Amniotic stem cell (primary cell): ENCODE results near the gene RPS15.
A peak's percentile ranks its signal among the peaks of the same experiment; 100 is the strongest.
"Not testable (repeated sequence)": the region's sequence is repeated elsewhere in the genome, so short reads cannot be mapped to it uniquely, and the experiment has no call there.

ENCODE experiments used
- DNase-seq: peaks from one replicate; lab custom pipeline; 2025; lab: John Stamatoyannopoulos, UW

RPS15 gene

DNA sequence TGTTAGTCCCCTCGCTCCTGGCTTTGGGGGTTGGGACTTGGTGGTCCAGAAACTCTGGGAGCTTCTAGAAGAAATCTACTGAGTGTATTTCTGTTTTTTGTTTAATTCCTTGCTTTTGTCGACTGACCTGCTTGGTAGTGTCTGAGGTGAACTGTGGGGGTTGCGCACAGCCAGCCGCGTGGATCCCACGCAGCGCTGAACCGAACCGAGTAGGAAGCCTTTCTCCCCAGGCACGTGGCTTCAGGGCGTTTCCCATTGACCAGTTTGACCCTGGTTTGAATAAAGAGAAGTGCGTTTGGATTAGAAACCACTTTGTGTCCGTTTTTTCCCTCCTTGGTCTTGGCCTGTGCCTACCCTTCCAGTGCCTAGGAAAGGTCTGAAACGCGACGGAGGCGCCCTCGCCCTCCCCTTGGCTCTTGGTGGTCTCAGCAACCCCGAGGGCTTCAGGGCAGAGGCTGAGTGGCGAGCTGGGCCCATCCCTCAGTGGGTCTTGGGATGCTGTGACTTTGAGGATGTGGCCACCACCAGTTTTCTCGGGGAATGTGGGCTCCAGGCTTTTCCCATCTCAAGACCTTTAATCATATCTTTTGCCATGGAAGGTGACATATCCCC, 2.7 kb upstream of the RPS15 start:
- DNase-seq: no peak

DNA sequence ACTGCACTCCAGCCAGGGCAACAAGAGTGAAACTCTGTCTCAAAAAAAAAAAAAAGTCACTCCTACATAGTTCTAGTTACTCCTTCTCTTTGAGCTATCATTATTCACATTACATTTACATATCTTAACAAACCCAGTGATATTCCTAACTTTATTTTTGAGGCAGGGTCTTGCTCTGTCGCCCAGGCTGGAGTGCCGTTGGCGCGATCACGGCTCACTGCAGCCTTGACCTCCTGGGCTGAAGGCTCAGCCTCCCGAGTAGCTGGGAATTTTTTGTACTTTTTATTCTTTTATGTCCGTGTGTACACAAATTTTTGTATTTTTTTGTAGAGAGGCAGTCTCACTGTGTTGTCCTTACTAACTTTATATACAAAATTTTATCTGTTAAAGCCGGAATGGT, 587 bp upstream of the RPS15 start:
- no peak for DNase-seq

DNA sequence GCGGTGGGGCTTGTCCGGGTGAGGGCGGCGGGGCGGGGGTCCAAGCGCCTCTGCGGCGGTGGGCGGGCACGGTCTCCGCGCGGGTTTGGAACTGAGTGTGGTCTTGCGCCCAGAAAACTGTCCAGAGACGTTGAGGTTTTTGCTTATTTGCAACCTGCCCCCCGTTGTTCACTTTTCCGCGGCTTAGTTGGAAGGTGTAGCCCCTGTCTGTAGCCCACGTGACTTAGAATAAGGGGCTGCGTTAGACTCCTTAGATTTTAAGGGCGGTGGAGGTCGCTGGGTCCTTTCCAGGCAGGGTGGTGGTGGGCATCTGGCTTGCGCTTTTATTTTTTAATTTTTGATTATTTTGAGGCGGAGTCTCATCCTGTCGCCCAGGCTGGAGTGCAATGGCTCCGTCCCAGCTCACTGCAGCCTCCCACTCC, 748 bp downstream of the RPS15 start:
- no peak for DNase-seq

DNA sequence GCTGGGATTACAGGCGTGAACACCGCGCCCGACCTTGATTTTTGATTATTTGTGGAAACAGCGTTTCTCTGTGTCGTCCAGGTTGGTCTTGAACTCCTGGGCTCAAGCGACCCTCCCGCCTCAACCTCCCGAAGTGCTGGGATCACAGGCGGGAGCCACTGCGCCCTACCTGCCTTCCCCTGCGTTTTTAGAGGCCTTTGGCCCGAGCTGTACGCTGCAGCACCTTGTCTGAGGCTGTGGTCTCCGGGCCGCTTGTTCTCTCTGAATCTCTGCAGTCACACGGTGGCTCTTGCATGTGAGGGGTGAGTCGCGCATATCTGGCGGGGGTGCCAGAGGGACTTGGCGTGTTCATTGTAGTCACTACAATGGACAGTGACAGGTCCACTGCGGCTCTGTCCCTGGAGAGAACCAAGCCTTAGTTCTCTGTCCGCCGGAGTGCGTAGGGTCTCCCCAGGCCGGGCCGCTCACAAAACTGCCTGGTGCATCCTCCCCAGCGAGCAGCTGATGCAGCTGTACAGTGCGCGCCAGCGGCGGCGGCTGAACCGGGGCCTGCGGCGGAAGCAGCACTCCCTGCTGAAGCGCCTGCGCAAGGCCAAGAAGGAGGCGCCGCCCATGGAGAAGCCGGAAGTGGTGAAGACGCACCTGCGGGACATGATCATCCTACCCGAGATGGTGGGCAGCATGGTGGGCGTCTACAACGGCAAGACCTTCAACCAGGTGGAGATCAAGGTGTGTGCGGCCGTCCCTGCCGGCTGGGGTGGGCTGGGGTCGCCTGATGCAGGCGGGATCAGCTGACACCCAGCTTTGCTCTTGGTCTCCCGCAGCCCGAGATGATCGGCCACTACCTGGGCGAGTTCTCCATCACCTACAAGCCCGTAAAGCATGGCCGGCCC, 1.6 kb downstream of the RPS15 start:
- DNase-seq: not testable (repeated sequence)

DNA sequence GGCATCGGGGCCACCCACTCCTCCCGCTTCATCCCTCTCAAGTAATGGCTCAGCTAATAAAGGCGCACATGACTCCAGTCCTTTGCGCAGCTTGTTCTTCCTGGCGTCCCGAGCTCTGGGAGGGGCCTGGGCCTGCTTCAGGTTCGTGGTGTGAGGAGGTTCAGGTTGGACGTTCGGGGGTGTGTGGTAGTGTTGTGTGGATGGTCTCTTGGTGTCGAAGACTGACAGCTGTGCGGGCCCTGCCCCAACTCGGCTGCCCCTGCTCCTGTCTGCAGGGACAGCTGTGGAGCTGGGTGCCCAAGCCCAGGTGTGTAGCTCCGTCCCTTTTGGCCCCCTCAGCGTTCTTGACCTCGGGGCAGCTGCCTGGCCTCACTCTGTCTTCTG, 2.2 kb downstream of the RPS15 start:
- DNase-seq: no peak

DNA sequence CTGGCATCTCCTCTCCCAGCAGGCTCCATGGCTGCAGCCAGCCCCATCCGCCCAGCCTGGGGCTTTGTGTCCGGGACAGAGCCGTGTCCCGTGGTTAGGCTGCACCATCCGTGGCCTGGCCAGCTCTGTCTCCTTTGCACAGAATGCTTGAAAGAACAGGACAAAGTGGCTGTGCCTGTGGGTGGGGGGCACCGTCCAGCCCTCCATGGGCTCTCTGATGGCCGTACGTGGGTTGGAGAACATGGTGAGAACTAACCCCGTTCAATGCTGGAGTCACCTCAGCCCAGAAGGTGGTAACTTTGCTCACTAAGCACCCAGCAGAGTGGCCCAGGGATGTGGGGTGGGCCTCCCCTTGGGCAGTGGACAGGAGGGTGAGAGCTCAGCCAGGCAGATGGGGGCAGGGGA, 2.8 kb downstream of the RPS15 start:
- no peak for DNase-seq

DNA sequence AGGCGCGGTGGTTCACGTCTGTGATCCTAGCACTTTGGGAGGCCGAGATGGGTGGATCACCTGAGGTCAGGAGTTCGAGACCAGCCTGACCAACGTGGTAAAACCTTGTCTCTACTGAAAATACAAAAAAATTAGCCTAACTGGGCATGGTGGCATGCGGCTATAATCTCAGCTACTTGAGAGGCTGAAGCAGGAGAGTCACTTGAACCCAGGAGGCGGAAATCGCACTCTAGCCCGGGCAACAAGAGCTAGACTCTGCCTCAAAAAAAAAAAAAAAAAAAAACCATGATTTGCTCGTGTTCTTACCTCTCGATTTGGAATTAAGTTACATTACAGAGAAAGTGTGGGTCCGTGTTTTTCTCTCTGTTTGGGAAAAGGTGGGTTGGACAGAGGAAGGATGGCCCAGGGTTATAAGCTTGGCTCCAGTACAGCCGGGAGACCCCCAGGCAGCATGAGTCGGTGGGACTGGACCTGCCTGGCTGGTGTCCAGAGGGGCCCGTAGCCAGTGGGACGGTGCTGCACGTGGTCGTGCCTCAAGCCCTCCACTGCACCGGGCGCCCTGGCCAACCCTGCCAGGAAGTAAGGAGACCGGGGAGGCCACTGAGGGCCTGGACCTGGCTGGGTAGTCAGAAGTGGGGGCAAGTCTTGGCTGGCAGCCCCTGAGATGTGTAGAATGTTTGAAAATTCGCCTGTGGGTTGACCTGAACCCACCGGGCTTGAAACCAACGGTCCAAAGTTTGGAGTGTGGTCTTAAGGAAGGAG, 3.7 kb downstream of the RPS15 start:
- DNase-seq: no peak

DNA sequence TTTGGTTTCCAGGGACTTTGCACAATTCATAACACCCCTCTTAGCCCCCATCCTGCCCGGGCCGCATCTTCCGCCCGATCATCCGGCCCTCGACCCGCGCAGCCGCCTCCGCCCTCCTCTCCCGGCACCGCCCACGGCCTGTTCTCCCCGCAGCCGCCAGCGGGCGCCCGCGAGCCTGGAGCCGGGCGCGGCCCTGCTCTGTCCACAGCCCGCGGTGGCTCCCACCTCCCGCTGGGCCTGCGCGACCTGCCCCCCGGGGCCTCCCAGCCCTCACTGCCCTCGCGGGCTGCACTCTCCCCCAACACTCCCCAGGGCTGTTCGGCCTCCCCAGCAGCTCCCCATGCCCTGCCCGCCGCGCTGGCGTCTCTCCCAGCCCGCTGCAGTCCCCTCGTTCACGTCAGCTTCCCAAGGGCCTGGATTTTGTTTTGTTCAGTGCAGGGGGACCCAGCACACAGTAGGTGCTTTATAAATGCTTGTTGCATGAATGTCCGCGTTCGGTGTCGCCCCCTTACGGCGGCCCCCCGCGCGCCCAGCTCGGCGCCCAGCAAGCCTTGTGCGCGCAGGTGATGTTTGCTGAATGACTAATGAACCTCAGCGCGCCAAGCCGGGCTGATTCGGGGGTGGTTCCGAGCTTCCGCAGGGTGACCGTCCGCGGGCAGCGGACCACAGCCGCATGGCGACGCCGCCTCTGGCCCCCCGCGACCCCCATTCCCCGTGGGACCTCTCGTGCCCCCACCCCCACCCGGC, 7.2 kb downstream of the RPS15 start:
- DNase-seq: peak; percentile 33

DNA sequence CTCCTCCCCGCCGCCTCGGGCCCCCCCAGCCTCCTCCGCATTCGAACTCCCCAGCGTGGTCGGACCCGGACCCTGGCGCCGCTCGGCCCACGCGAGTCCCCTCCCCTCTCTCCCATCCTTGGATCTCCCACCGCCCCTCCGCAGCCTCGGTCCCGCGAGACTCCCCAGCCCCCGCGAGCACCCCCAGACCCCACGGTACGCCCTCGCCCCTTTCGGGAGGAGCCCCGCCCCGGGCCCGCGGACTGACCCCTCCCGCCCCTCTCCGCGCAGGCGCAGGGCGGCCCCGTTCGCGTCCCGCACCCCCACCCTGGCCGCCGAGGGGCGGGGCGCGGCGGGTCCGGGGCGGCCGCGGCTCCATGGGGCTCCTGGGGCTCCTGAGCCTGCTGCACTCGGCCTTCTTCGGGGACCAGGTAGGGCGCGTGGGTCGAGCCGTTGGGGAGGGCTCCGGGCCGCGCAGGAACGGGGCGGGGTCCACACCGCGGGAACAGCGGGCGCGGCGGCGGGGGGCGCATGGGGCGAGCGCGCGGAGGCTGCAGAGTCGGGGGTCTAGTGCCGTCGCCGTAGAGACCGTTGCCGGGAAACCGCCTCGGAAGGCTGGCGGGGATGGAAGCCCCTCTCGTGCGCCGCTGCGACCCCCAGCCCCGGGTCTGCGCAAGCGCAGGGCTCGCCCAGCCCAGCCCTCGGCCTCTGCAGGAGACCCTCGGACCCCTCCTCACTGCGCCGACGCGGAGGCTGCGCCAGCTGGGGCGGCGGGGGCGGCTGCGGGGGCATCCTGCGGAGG, 7.9 kb downstream of the RPS15 start:
- no peak for DNase-seq

DNA sequence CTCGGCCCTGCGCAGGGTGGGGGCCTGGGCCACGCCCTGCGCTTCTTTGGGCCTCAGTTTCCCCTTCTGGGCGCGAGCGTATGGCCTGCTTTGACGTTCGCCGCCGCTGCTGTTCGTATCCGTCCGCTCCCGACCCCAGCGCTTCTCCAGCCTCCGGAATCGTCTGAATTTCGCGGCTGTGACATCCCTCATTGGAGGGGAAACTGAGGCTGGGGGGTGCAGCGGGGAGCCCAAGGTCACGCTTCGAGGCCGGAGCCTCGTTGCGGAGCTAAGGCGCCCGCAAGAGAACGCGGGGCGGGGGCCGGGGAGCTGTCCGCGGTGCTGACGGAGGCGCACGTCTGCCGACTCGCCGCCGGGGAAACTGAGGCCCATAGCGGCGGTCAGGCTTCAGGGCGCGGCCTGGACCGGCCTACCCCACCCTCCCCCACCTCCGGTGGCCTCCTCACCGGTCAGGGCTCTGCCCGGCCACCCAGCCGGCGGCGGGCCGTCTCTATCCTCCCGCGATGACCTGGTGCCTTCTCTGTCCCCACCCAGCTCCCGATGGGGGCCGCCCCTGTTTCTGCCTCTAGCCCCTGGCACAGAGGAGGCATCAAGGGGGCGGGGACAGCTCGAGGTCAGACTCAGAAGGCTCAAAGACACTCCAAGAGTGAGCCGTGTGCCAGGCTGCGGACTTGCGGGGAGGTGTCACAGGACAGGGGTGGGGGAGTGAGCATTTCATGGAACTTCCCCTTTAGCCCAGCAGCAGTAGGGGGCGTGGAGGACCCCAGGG, 8.7 kb downstream of the RPS15 start:
- no peak for DNase-seq

DNA sequence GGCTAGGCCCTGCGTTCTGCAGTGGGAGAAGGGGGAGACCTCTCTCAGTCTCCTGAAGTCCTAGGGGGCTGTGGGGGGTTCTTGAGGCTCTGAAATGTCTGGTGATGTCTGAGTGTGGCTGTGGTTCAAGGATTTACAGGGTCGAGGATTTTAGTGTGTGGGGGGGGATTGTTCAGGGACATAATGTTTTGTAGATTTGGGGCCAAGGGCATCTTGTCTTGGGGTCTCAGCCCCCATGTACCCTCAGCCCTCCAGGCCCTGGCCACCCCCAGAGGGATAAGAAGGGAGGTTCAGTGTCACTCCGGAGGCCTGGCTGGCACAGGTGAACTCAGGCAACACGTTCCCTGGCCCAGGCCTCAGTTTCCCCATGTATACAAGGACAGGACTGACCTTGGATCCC, 9.3 kb downstream of the RPS15 start:
- no peak for DNase-seq

DNA sequence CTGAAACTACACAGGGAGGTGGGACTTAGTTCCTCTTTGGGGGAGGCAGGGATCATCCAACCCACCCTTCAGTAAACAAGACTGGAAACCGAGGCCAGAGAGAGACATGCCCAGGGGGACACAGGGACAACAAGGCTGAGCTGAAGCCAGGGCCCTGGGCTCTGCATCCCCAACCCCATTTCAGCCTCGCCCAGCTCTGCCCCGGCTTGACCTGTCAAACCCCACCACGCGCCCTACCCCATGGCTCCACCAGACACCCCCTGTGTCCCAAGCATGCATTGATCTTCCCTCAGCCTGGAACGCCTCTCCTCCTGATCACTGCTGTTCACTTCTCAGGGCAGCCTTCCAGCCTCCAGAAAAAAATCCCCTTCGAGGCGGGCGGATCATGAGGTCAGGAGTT, 9.7 kb downstream of the RPS15 start:
- no peak for DNase-seq

DNA sequence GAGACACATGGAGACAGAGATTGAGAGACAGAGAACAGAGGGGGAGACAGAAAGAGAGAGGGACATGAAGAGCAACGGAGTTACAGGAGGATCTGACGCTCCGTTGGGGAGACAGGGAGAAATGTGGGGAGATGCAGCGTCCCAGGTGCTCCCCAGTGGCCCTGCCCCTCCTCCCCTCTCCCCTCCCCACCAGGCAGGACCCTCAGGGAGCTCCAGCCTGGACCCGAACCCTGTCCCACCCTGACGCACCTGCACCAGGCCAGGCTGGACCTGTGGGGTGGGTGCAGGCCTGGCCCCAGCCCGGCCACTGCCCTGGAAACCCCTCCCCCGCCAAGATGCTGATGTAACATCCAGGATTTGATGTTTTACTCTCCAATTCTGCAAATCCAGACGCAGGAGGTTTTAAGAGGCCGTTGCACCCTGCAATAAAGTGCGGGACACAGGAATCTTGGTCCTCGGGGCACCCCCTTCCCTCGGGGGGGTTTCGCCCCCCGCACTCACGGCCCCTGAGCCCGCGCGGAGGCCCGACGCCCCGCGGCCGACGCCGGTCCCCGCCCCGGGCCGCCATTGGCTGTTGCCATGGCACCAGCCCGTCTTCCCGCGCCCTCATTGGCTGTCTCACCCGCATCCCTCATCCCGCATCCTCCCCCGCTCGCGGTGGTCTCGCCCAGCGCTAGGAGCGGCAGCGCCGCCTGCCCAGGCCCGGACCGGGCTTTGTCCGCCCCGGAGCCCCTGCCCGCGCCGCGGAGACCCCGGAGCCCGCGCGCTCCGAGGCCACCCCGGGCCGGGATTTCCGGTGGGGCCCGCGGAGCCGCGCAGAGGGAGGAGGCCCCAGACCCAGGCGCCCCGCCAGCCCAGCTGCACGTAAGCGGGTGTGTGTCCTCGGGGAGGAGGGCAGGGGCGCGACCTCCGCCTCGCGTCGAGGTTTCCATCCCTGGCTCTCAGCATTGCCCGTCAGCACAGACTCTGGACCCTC, 11.6 kb downstream of the RPS15 start, which contains the start of gene APC2:
TSS of gene APC2 (plus strand) at position 655 of the 976 bp plus-strand sequence. CDS start 2,881 bp downstream, outside the sequence.
- no peak for DNase-seq

DNA sequence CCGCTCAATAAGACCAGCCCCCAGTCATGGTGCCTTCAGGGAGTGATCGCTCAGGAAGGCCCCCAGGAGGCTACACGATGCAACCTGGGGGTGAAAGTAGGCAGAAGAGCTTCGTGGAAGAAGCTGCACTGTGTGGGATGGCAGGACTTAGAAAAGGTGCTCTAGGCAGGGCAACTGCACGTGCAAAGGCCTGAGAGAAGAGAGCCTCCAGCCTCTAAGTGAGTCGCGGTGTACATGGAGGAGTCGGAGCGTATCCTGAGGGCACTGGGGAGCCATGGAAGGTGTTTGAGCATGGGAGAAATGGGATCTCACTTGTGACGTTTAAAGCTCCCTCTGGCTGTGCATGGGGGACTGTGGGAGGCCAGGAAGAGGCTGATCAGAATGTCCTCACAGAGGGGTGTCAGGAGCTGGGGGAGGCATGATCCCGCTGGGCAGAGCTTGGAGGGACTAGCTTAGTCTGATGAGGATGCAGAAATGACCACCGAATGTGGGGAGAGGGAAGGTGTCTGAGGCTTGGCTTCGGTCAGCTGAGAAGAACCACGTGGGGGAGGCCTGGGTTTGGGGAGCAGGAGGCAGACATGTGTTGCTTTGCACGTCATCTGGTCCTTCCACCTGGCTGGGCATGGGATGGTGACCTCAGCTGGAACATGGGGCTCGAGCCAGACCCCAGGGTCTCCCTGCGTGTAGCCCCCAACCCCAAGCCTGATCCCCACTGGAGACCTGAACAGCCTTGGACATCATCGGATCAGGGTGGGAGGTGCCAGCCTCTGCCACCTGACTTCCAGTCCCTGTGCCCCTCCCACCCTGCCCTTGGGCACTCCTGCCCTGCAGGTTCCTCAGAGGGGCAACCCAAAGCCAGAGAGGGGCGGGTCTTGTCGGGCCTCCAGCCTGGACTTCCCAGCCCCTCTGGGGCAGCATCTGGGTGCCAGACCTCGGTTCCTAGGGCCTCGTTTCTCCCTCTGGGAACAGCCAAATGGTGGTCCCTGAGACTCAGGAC, 12.8 kb downstream of the RPS15 start:
- DNase-seq: no peak

DNA sequence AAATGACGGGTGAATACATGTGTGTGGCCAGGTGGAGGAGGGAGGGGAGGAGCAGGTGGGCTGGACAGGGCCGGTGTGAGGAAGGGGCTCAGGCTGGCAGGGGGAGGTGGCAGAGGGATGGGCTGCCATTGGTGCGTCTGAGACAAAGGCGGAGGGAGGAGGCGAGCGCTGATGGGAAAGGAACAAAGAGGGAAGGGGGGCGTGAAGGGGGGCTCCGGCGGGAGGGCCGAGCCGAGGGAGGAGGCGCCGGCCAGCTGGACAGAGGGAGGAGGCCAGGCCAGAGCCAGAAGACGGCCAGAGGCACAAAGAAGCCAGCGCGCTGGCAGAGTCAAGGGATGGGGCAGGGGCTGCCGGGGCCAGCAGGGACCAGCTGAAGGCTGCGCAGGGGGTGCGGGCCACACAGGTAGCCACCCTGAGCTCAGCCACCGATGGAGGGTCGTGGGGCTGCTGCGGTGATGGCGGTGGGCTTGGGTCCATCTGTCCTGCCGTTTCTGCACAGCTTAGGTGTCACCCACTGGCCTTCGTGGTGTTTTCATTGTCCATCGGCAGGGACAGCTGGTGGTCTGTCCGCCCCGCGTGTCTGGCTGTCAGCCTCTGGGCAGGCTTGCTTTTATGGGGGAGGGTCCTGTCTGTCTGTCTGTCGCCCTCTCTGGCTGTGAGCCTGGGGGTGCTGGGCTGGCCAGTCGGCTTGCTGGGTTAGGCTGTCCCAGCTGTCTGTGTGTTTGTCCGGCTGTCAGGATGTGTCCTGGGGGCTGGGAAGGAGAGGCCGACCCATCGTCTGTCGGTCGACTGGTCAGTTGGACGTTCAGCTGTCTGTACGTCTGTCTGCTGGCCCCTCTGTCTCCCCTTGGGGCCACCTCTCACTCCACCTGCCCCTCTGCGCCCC, 14.0 kb downstream of the RPS15 start:
- no peak for DNase-seq

DNA sequence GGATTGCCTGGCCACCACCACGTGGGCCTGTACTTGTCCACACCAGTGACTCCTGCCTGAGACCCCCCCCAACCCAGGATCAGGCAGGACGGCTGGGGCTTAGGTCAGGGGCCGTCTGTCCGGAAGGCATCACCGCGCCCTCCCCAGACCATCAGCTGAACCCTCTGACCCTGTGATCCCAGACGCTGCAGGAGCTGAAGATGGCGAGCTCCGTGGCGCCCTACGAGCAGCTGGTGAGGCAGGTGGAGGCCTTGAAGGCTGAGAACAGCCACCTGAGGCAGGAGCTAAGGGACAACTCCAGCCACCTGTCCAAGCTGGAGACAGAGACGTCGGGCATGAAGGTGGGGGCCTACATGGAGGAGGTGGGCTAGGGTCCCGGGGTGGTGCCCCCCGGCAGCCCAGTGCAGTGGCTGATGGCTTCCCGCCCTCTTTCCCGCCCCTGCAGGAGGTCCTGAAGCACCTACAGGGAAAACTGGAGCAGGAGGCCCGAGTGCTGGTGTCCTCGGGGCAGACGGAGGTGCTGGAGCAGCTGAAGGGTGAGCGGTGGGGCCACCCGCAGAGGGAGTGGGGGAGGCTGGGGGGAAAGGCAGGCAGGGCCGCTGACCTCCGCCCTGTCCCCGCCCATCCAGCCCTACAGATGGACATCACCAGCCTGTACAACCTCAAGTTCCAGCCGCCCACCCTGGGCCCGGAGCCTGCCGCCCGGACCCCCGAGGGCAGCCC, 14.8 kb downstream of the RPS15 start:
- DNase-seq: no peak
